GM12878 (cell line): ENCODE measurements around the gene RASSF8. TPM values are rescaled to one million over a fixed set of nuclear protein-coding genes. Genes with fewer than 3 reads are reported as not detected.

Experiments used
- ATAC-seq: fragments of 200-7000 bp; cut with Tn5 transposase; 3 replicates; pipeline ENCODE4 v1.9.1; 2020; ENCODE audit warnings: mild to moderate bottlenecking, moderate library complexity
- BruUV-seq: library from RNA; stranded (reverse); fragments of 400-500 nt; replicated peaks from 2 replicates; lab custom pipeline; 2021; lab: Mats Ljungman, UMichigan
- CTCF ChIA-PET: fragments of 300-600 bp; sonication (Branson Sonifier 250); formaldehyde crosslinking; extraction: SDS; loops from one replicate; lab custom pipeline; 2021; ENCODE audit warnings: inconsistent platforms; lab: Yijun Ruan, JAX
- POLR2A ChIA-PET: fragments of 350-600 bp; formaldehyde crosslinking; extraction: SDS; loops from one replicate; lab custom pipeline; 2021; ENCODE audit warnings: inconsistent platforms; lab: Charles Lee
- RAD21 ChIA-PET: fragments of 300-600 bp; sonication (Branson Sonifier 250); formaldehyde crosslinking; loops from one replicate; lab custom pipeline; 2023; ENCODE audit warnings: antibody characterized with exemption; ENCODE audit not compliant: unreplicated experiment; lab: Charles Lee
- SMC1A ChIA-PET: fragments of 300-600 bp; sonication (Branson Sonifier 250); formaldehyde crosslinking; loops from one replicate; lab custom pipeline; 2023; ENCODE audit not compliant: unreplicated experiment, uncharacterized antibody; lab: Charles Lee
- DNase-seq: peaks from one replicate; pipeline ENCODE4 v3.0.0-alpha.2; 2011; ENCODE audit warnings: low read depth, low spot score
- FAIRE-seq: peaks from 3 replicates; lab custom pipeline; 2011; peaks lifted over from hg19 to GRCh38; lab: Jason Lieb, UNC
- H2AFZ ChIP-seq: 2 replicates; pipeline ENCODE4 v1.6.0; 2011; ENCODE audit warnings: low read depth, low read length, control low read depth; ENCODE audit not compliant: control insufficient read depth
- H3K27ac ChIP-seq: 2 replicates; pipeline ENCODE4 v1.5.1; 2011; ENCODE audit warnings: control low read depth; ENCODE audit not compliant: control insufficient read depth, insufficient read depth
- H3K27me3 ChIP-seq, 2 experiments: replicated peaks in 1 of 2; 2 replicates each; pipeline versions ENCODE4 v1.6.0 to v1.6.1; 2011; ENCODE audit warnings: low read length in 1 of 2; ENCODE audit not compliant: control insufficient read depth in 2 of 2, insufficient read depth in 2 of 2
- H3K36me3 ChIP-seq, 2 experiments: 2 replicates each; pipeline ENCODE4 v1.5.1; 2011; ENCODE audit warnings: low read length in 1 of 2; ENCODE audit not compliant: control insufficient read depth in 2 of 2, insufficient read depth in 2 of 2
- H3K4me1 ChIP-seq: 2 replicates; pipeline ENCODE4 v1.6.1; 2011; ENCODE audit warnings: mild to moderate bottlenecking, low read length, moderate library complexity, mixed read lengths; ENCODE audit not compliant: control insufficient read depth, insufficient read depth
- H3K4me2 ChIP-seq: 2 replicates; pipeline ENCODE4 v1.6.0; 2011; ENCODE audit warnings: control low read depth; ENCODE audit not compliant: control insufficient read depth, insufficient read depth
- H3K4me3 ChIP-seq: fragments of 200-600 bp; sonication (generic); 2 replicates; pipeline ENCODE4 v1.5.1; 2016
- H3K79me2 ChIP-seq: 2 replicates; pipeline ENCODE4 v1.6.0; 2011; ENCODE audit warnings: low read length; ENCODE audit not compliant: control insufficient read depth, insufficient read depth
- H3K9ac ChIP-seq: 2 replicates; pipeline ENCODE4 v1.8.0; 2011; ENCODE audit warnings: low read length, control low read depth, mixed read lengths; ENCODE audit not compliant: control insufficient read depth, insufficient read depth
- H3K9me3 ChIP-seq: replicated peaks from 3 replicates; pipeline ENCODE4 v1.5.1; 2011; ENCODE audit warnings: mild to moderate bottlenecking, low read length; ENCODE audit not compliant: control insufficient read depth, insufficient read depth
- H4K20me1 ChIP-seq: 2 replicates; pipeline ENCODE4 v1.6.0; 2011; ENCODE audit not compliant: control insufficient read depth, insufficient read depth
- BHLHE40 ChIP-seq, 2 experiments: fragments of 450-650 bp in 1 of 2; IDR thresholded peaks; 2 replicates each; pipeline ENCODE4 v1.6.1; 2011 to 2017; ENCODE audit warnings: low read depth in 2 of 2, borderline replicate concordance in 1 of 2, improper control_type of control experiment in 1 of 2, low read length in 1 of 2, mild to moderate bottlenecking in 1 of 2
- CEBPB ChIP-seq, 2 experiments: fragments of 150-350 bp in 1 of 2; IDR thresholded peaks; 2 replicates each; pipeline ENCODE4 v1.6.1; 2012 to 2014; ENCODE audit warnings: low read depth in 2 of 2, low read length in 2 of 2, borderline replicate concordance in 1 of 2, inconsistent platforms in 1 of 2
- CUX1 ChIP-seq: IDR thresholded peaks from 2 replicates; pipeline ENCODE4 v1.6.1; 2012; ENCODE audit warnings: improper control_type of control experiment, low read depth, low read length; ENCODE audit not compliant: insufficient replicate concordance
- EED ChIP-seq: sonication (generic); IDR thresholded peaks from 2 replicates; pipeline ENCODE4 v1.6.1; 2016; ENCODE audit warnings: antibody characterized with exemption, low read depth
- WGBS: methylation state at CpG from one replicate; pipeline ENCODE4 v1.1.6; 2016; ENCODE audit warnings: low lambda C conversion rate; ENCODE audit not compliant: insufficient replicate concordance, insufficient coverage; ENCODE audit errors: missing lambda C conversion rate; 5-methylcytosine and 5-hydroxymethylcytosine counted together
- in situ Hi-C: fragments of 300-500 bp; cut with MboI; formaldehyde crosslinking; loops from 9 replicates; pipeline ENCODE4 v1.14.3; 2018; ENCODE audit warnings: mixed read lengths
- intact Hi-C: fragments of 100-400 bp; cut with micrococcal nuclease; formaldehyde crosslinking; loops from one replicate; pipeline ENCODE4 v1.14.2; 2022; ENCODE audit not compliant: unreplicated experiment
- polyA plus RNA-seq, 11 experiments: library from polyadenylated mRNA; depleted of rRNA in 4 of 11; unstranded in 6 of 11; stranded (reverse) in 5 of 11; fragments of >200 nt; fragmentation: Nextera tagmentation in 4 of 11; fragmentation: Illumina TruSeq in 1 of 11; extraction: Ambion mirVana in 4 of 11; extraction: Trizol in 1 of 11; gene quantifications; 1 replicate in 1 of 11; 2 replicates in 10 of 11; pipeline versions ENCODE4 v1.2.1 to v1.2.3, GENCODE V29; 2011 to 2016; ENCODE audit warnings: inconsistent platforms in 2 of 11, missing spikeins in 2 of 11, low read depth in 1 of 11
- total RNA-seq, 4 experiments: library from RNA; depleted of rRNA in 3 of 4; stranded (reverse); fragments of >200 nt in 3 of 4; fragmentation: Illumina TruSeq in 1 of 4; extraction: Trizol in 1 of 4; gene quantifications; 2 replicates each; pipeline versions ENCODE4 v1.2.1 to v1.2.3, GENCODE V29; 2013 to 2021
- TF ChIP-seq, protein P1 (sequence below): fragments of 450-650 bp; IDR thresholded peaks from 2 replicates; pipeline ENCODE4 v1.6.1; 2017; ENCODE audit warnings: borderline replicate concordance

RASSF8 gene
- total and polyA plus RNA-seq, 10 of the 15 experiments (the other 5 are each of a cell fraction or from before 2014, with no cell fraction given), result 0.06 to 0.18 (median 0.08) TPM; not detected in 6

GRCh38 chr12:26037615-26038220, 79.2 kb downstream of the RASSF8 start (continued):
- TF ChIP-seq CUX1, result no peak

DNA sequence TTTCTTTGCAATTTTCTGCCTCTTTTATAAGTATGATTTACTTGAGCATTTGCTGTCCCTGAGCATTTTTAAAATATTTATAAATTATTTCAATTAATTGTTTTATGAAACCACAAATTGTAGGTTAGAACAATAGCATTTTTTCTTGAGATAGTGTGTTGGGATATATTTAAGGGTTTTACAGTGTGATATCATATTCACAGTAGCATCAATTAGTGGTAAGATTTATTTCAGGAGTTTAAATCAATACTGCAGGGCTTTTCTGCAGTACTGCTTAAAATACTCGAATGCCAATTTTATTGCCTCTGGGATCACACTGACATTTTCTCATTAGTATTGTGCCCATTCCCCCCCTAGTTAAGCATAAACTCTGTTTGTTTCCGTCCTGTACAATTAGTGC, 84.2 kb downstream of the RASSF8 start:
- no peak for TF ChIP-seq CEBPB (IDR thresholded peaks at IDR 0.05; ENCODE audit: borderline replicate concordance in 1 of 2, low read depth in 2 of 2, low read length in 2 of 2)
- no peak for TF ChIP-seq EED
- TF ChIP-seq, protein P1, sequence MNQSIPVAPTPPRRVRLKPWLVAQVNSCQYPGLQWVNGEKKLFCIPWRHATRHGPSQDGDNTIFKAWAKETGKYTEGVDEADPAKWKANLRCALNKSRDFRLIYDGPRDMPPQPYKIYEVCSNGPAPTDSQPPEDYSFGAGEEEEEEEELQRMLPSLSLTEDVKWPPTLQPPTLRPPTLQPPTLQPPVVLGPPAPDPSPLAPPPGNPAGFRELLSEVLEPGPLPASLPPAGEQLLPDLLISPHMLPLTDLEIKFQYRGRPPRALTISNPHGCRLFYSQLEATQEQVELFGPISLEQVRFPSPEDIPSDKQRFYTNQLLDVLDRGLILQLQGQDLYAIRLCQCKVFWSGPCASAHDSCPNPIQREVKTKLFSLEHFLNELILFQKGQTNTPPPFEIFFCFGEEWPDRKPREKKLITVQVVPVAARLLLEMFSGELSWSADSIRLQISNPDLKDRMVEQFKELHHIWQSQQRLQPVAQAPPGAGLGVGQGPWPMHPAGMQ, result no peak
- TF ChIP-seq BHLHE40 (IDR thresholded peaks at IDR 0.05; ENCODE audit: borderline replicate concordance in 1 of 2, low read depth in 2 of 2, low read length in 1 of 2), result no peak
- no peak overlapping the region for H3K4me3 ChIP-seq
- H3K27ac ChIP-seq, result no peak overlapping the region
- no peak overlapping the region for H3K9ac ChIP-seq
- no peaks in the 10 kb centered on the region for H3K79me2 ChIP-seq
- no peak for DNase-seq
- no peak overlapping the region for H3K4me2 ChIP-seq
- H3K36me3 ChIP-seq, result no peaks in the 10 kb centered on the region
- no TSS peak for BruUV-seq
- intact Hi-C loops (no loop called here), in situ Hi-C loops (no loop called here)
- no peak for ATAC-seq
- 30% methylated on average over 2 of the region's 2 CpGs for WGBS
- no peak for FAIRE-seq
- no peaks in the 10 kb centered on the region for H3K4me1 ChIP-seq
- POLR2A ChIA-PET, result no interaction called here
- RAD21 ChIA-PET, result no interaction called here
- SMC1A ChIA-PET, result interaction anchor here (1.3 kb wide), 1 partner anchor 607 kb away, joined by 3 read pairs; no protein-coding TSS in a partner anchor
- no peak overlapping the region for H2AFZ ChIP-seq
- no peaks in the 10 kb centered on the region for H4K20me1 ChIP-seq
- CTCF ChIA-PET, result no interaction called here
- no peaks in the 10 kb centered on the region for H3K27me3 ChIP-seq
- H3K9me3 ChIP-seq, result no peaks in the 10 kb centered on the region
